HG02943 (cell line): ENCODE data around the gene FAM222B.
"Not testable (repeated sequence)": the region's sequence is repeated elsewhere in the genome, so short reads cannot be mapped to it uniquely, and the experiment has no call there.

ENCODE experiments used
- ATAC-seq: cut with Tn5 transposase; IDR thresholded peaks from one replicate; pipeline ENCODE4 v1.9.1; 2021; ENCODE audit warnings: mild to moderate bottlenecking, low read depth, moderate library complexity; ENCODE audit not compliant: unreplicated experiment

The FAM222B gene, protein sequence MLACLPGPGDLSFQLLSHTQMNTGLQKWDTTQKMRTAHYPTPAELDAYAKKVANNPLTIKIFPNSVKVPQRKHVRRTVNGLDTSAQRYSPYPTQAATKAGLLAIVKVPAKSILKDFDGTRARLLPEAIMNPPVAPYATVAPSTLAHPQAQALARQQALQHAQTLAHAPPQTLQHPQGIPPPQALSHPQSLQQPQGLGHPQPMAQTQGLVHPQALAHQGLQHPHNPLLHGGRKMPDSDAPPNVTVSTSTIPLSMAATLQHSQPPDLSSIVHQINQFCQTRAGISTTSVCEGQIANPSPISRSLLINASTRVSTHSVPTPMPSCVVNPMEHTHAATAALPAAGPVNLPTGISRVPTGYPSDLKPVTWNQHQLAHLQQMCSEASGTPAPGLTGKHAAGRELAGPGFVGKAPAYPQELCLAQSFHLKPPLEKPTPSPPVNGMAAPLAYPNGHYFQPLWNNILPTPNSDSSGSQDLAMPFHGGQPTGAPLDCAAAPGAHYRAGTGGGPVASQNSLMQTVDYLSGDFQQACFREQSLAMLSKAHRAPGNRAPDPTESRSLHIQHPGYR

DNA sequence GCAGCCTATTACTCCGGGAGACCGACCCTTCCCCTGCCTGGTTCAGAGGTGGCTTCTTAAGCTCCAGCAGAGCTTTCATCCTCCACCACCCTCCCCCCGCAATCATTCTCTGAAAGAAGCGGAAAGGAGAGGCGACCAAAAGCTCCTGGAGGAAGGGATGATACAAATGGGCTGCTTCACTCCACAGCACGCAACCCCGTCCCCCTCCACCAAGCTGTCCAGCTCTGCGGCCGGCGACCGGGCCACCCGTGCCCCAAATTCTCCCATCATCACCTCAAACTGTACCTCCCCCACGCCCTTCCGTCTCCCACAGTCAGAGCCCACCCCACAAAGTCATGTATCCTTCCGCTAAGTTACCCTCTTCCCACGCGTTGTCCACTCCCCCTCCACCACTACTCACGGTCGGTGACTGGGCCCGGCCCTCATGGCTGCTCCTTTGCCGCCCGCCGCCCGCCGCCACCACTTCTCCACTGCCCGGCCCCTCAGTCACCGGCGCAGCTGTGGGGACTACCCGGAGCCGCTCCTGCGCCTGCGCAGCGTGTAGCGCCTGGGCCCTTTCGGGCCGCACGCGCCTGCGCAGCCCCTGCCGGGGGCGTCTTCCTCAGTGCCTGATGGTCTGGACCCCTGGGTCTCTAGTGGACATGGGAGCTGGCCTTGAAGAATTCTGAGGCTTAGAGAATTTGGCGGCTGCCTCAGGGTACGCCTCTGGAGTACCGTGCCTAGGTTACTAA is at the start of gene FAM222B:
Gene FAM222B, minus strand, starts transcription at position 509 of the 731 bp plus-strand sequence. CDS start 76,123 bp downstream, outside the sequence.
- ATAC-seq = peak; percentile 78

DNA sequence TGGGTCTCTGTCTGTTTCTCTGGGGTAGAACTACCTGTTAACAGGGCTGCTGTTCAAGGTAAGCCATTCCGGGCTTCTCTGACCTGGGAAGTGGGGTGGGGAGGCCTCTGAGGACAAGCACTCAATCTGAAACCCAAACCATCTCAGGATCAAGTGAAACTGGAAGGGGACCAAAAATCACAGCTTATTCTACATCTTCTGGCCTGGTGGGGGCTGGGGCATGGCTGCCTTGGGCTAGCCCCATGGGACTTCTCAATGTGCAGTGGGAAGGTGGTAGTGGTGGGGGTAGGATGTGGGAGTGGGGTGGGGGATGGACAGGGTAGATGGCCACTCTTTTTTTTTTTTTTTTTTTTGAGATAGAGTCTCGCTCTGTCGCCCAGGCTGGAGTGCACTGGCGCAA is 49.4 kb upstream of the FAM222B start:
- no peak for ATAC-seq

DNA sequence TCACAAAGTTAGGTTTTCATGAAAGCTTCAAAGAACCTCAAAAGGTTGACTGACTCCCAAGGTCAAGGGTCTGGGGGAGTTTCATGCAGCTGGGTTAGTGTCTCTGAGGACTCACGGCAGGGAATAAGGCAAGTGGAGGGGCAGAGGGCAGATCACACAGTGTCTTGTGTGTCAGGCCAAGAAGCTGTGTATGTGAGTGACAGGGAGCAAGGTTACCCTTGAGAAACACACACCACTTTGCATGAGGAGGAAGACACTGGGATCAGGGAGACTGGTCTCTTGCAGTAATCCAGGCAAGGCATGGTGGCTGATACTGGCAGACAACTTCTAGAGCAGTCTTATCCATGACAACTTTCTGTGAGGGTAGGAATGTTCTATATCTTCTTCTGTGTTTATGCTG is 48.6 kb upstream of the FAM222B start:
- no peak for ATAC-seq

DNA sequence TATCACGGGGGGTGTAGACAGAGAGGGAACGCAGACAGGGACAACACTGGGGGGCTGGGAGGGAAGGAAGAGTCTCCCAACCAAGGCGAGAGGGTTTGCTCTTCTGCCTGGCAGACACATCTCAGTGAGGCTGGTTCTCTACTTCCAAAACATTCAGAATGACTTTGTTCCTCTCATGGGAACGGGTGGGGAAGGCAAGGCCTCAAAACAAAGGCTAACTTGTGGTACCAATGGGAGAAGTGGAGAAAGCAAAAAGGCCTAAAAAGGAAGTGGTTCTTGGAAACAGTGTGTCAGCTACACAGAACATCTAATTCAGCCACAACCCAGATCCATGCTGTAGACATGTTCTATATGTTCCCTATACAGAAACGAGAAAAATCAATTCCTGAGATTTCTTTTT is 47.4 kb upstream of the FAM222B start:
- ATAC-seq = no peak

DNA sequence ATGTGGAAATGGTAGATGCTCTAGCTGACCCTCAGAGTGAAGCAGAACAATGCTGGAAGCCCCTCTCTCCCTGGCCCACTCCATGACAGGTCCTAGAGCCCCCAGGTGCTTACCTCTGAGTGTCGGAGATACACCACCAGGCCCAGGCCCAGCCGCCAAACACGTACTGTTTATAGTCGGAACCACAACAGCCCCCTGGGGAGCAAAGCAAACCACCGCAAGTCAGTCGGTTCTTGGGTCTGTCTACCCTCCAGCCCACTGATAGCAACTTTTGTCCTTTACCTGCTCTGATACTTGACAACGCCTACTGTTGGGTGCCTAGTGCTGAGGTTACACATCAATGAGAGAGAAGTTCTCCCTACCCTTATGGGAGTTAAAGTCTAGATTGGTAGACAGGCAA is 46.2 kb upstream of the FAM222B start:
- no peak for ATAC-seq

DNA sequence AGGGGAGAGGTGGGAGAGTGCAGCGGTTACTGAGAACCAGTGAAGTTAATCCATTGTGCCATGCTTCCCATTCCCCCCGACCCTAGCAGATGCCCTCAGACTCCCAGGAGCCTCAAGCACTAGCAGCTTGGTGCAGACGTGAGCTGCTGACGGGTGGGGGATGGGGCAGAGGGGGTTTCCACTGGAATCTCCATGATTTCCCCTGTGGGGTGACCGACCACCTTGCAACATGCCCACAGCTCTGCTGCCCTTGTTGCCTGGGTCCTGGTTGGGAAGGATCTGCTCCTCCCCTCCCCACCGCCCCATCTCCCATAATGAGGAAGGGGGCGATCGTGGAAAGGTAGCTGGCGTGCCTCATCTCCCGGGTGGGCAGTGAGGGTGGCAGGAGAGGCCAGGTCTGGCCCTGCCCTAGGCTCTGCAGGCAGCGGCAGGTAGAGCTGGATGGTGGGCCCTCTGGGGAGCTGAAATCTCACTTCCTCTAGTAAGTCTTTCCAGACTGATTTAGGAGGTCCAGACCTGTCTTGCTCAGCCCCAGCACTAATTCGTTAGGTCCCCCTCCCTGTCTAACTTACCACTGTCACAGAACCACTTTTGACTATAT is 45.4 kb upstream of the FAM222B start:
- no peak for ATAC-seq

DNA sequence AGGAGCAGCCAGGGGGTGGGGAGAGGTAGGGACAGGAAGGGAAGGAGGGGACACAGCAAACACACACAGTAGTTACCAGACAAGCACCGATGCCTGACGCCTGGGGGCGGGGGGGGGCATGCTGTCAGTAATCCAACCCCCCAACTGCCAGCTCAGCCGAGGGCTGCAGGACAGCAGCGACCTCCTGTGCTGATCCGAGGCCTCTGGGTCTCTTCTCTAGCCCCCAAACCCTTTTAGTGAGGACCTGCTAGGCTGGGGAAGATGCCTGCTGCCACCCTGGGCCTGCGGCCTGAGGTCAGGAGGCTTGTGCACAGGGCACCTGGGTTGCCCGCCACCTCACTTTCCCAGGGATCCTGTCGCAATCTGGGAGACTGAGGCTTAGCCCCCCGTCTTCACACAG is 43.4 kb upstream of the FAM222B start:
- no peak for ATAC-seq

DNA sequence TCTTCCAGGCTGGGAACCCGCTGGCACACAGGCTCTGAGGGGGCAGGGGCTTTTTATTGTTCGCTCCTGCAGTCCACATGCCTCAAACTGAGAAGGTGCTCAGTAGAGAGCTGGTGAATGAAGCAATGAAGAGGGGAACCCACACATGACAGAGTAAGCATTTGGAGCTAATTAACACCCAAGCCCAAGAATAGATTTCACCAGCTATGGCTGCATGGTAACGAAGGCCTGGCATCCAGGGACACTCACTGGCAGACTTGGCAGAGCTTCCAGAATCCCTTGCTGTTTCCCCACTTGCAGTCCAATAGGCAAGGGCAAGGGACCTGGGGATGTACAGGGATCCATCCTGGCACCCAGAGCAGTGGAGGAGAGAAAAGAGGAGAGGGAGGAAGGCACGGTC is 42.8 kb upstream of the FAM222B start:
- ATAC-seq = no peak

DNA sequence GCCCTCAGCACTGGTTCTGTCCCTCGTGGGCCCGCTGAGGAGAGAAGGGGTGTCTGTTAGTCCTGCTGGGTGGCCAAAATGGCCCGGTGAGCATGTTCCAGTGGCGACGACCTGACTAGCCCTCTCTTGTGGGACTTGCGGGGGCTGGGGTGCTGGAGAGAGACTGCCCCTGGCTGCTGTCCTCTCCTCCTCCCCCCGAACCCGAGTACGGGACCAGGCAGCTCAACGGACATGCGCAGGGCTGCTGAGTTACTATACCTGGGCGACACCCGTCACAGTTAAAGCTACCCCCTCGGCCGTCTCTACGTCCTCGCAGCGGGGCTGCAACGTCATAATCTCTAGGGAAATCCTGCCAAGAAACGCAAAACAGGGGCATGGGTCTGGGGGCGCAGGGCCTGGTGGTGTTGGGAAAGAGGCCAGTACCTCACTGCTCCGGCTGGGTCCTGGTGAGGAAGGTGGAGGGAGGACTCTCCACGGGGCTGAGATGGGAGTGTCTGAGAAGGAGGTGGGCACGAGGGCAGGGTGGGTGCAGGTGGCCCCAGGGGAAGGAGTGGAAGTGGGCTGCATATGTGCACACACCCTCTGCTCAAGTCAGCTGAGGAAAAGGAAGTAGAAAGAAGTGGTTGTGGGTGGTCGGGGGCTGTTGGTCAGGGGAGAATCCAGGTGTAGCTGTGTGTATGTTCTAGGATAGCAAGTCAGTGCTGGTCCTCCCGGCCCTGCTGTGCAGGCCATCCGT is 41.5 kb upstream of the FAM222B start:
- ATAC-seq = no peak

DNA sequence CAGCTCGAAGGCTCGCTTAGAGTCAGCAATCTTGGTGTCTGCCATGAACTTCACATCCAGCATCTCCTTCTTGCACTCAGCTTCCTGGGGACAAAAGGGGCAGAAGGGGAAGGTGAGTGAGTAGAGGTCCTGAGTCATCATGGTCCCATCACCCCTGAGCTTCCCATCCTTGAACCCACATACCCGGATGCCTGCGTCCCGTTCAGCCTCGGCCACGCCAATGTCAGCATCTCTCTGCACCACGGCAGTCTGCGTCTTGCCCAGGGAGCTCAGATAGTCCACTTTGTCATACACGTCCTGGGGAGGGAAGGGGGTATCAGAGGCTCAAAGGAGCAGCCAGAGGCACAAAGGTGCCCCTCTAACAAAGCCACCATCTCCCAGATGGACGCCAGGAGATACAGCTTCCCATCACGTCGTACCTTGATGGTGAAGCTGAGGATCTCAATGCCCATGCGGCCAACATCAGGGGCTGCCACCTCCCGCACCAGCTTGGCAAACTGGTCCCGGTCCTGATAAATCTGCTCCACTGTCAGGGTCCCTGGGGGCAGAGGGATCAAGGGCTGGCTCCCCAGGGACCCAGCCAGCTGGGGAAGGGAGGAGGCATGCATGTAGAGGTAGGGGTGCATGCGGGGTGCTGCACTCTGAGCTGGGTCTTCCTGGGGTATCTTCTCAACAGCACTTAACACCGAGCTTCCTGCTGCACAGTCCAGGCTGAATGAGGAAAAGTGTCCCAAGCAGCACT is 39.7 kb upstream of the FAM222B start:
- ATAC-seq = no peak

DNA sequence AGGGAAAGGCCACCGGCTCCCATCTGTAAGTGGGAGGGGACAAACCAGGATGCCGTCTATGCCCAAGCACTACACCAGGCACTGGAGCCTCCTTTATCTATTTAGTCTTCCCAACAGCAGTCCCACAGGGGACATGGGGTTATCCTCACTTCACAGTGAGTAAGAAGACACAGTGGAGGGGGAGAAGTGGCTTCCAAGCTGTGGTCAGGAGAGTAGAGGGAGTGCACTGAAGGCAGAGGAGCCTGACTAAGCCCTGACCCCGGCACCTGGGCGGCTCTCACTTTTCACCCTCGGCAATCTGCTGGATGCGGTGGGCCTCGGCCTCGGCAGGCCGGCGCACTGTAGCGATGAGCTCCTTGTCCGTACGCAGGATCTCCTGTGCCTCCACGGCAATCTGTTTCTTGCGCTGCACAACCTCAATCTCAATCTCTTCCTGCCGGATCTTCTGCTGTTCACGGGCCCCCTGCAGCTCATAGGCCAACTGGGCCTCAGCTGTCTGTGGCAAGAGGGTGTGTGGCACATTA is 39.0 kb upstream of the FAM222B start:
- ATAC-seq = no peak

DNA sequence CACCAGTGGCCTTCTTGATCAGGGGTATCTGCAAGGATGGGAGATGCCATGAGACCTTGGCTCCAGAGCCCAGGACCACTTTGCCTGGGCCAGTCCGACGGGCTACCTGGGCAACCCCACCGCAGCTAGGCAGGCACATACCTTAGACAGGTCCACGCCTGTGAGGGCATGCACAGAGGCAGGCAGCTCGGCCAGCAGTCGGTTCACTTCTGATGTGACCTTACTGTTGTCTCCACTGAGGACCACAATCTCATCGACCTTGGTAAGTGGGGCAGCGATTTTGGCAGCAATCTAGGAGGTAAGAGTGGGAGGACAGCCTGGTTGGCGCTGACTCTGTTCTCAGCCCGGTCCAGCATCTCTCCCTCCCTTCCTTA is 38.0 kb upstream of the FAM222B start:
- no peak for ATAC-seq

DNA sequence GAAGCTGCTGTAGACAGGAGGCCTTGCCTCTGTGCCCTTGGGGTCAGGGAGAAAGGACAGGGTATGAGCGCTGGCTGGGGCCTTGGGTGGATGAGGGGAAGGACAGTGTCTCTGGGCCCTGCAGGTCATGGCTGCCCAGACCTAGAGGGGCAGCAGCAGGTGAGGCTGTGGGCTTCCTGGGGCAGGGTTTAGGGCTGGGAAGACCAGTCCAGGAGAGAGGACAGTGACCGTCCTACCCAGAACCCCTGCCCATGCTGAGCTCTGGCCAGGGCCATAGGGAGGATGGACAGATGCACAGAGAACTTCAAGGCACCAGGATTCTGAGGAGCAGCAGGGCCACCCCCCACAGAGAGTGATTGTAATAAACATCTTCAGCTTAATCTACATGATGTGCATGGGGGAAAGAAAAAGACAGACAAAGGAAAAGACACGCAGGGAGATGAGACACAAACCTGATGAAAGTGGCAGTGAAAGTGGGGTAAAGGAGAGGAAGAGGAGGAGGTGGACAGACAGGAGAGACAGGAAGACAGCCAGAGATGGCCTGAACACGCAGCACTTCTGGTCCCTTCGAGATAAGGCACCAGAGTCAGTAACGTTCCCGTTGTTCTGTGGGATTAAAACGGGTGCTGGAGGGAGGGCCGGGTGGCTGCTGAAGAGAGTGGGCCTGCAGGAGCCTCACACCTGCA is 37.4 kb upstream of the FAM222B start:
- no peak for ATAC-seq

DNA sequence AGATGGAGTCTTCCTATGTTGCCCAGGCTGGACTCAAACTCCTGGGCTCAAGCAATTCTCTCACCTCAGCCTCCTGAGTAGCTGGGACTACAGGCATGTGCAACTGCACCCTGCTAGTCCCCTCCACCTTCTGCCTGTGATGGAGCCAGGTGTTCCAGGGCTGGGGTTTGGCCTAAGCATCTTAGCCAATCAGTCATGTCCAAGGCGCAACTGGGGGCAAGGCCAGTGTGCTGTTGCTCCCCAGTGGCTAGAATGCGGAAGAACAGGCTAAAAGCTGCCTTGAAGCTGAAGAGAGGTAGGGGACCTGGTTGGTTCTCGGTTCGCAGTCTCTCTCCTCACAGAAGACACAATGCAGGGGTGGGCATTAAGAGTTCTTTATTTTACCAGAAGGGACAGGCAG is 36.4 kb upstream of the FAM222B start:
- ATAC-seq = no peak

DNA sequence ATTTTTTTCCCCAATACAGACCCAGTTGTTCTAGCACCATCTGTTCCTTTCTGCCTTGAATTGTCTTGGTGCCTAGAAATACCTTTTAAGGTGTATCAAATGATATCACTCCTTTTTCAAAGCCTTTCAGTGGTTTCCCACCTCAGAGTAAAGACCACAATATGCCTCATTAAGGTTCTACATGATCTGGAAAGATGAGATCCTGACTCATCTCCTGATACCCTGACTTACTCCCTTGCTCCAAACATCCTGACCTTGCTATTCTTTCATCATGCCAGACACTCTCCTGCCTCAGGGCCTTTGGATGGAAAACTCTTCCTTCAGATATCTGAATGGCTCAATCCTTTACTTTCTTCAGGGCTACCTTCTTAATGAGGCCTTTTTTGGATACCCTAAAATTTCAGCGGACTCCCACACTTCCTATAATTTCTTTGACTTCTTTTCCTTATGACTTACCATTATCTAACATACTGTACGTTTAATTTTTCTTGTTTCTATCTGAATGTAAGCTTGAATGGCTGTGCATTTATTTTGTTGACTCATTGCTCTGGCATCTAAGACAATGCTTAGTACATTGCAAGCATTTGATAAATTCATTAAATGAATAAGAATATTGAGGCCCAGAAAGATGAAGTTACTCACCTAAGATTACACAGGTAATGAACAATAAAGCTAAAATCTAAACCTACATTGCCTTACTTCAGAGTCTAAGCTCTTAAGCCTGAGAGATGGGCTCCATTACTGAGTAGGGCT is 35.7 kb upstream of the FAM222B start:
- ATAC-seq = no peak

DNA sequence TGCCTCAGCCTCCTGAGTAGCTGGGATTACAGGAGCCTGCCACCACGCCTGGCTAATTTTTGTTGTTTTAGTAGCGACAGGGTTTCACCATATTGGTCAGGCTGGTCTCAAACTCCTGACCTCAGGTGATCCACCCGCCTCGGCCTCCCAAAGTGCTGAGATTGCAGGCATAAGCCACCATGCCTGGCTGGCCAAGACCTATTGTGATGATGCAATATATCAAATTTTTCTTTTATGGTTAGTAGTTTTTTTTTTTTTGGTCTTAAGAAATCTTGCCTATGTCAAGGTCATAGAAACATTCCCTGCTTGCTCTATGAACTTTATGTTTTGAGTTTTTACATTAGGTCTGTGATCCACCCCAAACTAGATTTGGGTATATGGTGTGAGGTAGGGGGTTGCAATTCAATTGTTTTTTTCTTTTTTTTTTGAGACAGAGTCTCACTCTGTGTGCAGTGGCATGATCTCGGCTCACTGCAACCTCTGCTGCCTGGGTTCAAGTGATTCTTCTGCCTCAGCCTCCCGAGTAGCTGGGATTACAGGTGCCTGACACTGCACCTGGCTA is 34.6 kb upstream of the FAM222B start:
- ATAC-seq = not testable (repeated sequence)

DNA sequence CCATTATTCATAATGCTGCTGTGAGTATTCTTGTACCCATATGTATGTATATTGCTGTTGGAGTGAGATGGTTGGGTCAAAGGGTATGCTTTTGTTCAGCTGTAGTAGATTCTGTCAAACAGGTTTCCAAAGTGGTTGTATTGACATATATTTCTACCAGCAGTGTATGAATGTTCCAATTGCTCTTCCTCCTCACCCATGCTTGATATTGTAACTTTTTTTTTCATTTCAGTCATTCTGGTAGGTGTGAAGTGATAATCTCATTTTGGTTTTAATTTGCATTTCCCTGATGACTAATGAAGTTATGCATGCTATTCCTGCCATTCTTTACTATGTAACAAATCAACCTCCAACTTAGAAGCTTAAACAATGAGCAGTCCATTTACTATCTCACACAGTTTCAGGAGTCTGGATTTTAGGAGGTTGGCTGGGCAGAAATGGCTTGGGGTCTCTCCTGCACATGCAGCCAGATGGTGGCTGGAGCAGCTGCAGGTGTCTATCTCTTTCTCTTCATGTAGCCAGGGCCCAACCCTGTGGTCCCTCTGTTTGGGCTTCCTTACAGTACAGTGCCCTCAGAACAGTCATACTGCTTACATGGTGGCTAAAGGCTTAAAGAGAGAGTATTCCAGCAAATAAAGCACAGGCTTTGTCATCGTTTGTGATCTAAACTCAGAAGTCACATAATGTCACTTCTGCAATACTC is 33.4 kb upstream of the FAM222B start:
- no peak for ATAC-seq
